HG03280 (cell line): ENCODE data around the gene PELI2.

Experiments used
- ATAC-seq: cut with Tn5 transposase; IDR thresholded peaks from one replicate; pipeline ENCODE4 v1.9.1; 2021; ENCODE audit warnings: mild to moderate bottlenecking, moderate library complexity; ENCODE audit not compliant: unreplicated experiment

PELI2 gene

DNA sequence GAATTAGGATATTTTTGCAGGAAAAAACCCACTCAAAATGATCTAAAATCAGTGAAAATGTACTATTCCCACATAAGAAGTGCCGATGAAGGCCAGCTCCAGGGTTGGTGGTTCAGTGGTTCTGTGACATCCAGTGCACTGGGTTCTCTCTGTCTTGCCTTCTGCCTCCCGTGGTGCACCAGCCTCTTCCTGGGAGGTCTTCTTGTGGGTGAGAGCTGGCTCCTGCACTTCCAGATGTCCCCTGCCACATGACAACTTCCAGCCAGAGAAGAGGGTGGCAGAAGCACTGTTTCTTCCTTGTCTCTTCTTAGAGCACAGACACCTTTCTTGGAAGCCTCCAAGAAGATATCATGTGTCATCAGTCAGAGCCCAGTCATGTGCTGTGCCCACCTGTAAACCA, 170.9 kb downstream of the PELI2 start:
- no peak for ATAC-seq

DNA sequence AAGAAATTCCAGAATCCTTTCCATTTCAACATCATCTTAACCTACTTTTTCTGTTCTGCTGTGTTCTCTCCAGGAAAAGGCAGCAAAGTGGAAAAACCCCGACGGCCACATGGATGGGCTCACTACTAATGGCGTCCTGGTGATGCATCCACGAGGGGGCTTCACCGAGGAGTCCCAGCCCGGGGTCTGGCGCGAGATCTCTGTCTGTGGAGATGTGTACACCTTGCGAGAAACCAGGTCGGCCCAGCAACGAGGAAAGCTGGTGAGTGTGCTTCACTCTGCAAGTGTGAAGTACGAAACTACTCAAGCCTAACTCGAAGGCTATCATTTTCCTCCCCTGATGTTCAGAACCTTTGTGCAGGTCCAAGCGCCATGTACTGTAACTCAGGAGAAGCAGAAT, 172.0 kb downstream of the PELI2 start:
- no peak for ATAC-seq

DNA sequence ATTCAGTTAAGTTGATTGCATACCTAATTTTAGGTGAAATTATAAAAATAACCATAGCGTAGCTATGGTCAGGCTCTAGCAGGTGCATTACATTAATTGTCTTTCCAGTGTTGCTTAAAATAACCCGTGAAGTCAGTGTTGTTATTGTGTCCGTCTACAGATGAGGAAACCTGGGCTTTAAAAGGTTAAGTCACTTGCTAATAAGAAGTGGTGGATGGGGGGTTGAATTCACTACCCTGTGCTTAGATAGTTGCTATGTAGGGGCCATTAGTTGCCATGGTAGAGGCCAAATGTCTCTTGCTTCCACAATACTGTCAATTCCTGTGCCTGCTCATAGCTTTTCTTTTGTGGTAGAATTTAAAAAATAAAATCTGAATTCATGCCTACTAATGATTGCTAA, 174.8 kb downstream of the PELI2 start:
- no peak for ATAC-seq

DNA sequence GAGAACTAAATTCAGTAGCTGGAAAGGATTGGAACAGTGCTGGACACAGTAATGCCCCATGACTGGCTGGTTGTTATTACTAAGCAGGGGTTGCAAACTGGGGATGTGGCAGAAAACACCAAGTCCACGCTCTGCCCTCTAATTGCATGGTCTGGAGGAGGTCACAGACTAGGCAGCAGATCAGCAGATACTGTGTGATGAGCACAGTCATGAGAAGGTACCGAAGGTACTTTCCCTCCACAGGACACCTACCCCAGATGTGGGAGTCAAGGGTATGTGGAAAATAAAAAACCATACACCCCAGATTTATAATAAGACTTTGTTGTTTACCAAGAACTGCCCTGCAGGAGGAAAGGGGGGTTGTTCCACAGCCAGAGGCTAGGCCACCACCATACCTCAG, 175.3 kb downstream of the PELI2 start:
- no peak for ATAC-seq

DNA sequence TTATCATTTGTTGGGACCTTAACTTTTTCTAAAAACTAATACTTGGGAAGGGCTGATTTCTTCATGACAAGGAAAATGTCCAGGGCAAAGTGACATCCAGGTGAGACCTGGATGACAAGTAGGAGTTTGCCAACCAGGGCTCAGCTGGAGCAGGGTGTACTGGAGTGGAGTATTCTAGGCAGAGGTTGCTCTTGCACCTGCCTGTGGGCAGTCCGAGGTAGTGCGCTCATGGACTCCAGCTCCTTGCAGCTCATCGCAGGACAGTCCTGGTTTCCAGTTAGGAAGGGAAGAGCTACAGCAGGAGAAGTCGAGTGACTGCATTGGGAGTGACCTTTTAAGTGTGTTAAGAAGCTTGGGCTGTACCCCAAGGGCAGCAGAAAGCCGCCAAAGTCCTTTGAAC, 175.9 kb downstream of the PELI2 start:
- no peak for ATAC-seq

DNA sequence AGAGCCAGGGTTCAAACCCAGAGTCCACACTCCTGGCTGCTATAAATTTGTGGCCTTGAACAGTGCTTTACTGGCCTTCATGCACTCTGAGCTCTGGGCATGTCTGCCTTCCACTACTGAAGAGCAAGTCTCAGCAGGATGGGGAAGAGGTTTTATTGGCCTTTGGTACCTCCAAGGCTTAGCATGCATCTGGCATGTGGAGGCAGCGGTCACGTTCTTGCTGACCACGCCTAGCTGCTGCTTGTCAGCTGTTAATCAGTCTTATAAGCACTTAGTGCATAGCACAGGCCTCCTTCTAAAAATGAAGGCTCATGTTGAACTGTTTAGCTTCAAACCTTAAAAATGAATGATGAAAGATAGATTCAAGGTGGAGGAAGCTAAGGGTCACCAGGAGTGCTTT, 177.5 kb downstream of the PELI2 start:
- ATAC-seq, result no peak

DNA sequence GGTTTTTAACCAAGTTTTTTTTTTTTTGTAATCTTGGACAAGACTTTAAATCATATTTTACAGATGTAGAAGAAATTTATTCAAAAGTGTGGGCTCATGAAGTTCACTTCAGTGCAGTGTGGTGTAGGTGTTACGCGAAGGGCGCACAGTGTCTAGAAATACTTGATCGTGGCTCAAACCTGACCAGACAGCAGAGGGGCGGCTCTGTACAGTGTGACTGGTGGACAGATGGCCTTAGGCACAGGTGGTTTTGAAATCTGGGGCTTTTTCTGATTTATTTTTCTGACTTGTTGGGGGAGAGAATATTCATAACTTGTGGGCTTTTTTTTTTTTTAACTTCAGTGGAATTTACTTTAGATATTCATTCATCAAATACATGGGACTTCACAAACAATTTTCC, 179.2 kb downstream of the PELI2 start:
- ATAC-seq, result no peak

DNA sequence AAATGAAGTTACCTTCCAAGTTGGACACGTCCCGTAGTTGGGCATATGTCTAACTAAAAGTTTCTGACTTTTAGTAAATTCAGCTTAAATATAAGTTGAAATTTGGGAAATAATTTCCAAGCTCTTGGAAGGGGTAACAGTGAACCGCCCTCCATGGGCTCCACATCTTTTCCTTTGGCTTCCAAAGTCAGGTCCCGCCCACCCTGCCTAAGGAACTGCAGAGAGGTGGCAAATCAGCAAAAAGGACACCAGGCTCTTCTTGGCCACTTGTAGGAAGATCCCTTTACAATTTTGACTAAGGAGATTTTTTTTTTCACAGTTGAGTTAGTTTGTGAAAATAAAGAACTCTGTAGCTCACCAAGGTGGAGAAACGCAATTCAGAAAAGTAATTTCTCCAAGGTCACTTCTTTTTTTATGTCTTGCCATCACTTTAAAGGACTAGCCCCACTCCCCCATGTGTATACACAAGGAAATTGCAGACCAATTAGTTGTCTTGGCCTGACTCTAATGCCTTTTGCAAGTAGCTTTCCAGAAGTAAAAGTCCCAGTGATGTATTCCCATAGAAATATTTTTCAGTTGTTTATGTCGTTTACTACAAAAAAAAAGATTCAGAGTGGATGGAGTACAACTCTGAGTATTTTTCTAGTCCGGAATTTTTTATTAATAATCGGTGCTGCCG, 181.2 kb downstream of the PELI2 start:
- ATAC-seq, result no peak

DNA sequence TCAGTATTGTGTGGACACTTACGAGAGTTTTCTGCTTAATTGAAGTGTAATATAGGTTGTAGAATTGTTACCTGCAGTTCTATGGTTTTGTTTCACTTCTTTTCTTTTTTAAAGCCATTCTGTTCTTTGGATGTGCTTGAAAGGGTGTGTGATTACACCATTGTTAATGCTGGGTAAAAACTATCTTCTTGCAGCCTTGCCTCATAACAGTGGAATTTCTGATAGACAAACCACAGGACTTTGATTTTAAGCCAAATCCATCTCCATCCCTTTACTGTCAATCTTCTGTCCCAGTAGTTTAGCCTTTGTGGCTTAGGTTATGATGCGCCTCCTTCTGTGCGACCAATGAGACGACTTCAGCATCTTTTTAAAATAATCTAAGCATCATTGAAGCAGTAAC, 182.3 kb downstream of the PELI2 start:
- ATAC-seq, result no peak

DNA sequence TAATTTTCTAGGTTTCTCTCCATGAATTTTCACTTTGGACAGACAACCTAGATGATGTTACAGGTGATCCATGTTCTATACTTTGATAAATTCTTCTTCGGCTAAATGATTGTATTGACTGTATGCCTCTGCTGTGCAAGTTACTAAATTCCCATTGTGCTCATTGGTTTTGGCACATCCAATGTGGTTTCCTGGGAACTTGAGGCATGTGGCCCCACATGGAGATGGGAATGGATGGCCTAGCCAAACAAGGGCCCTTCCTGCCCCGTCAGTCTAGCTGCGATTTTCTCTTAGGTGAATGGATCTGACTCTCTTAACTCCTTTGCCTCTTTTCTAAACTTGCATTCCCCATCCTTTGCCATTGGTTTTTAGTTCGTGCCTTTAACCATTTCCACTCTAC, 186.2 kb downstream of the PELI2 start:
- ATAC-seq, result no peak

DNA sequence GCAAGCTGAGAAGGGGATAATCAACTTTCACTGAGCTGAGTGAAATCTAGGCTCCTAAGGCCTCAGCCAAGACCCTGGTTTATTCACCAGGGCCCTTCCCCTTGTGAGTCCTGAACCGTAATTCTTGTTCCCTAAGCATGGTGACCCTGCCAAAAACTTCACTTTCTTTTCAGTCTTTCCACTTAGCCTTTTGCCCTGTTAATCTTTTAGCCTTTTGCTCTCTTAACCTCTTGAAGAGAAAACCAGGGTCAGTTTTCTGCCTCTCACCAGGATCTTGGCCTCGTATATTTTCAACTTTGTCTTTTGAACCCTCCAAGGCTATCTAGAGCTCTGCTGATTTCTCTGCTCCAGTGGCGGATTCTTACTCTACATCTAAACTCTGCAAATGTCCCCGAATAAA, 191.0 kb downstream of the PELI2 start:
- ATAC-seq, result no peak

DNA sequence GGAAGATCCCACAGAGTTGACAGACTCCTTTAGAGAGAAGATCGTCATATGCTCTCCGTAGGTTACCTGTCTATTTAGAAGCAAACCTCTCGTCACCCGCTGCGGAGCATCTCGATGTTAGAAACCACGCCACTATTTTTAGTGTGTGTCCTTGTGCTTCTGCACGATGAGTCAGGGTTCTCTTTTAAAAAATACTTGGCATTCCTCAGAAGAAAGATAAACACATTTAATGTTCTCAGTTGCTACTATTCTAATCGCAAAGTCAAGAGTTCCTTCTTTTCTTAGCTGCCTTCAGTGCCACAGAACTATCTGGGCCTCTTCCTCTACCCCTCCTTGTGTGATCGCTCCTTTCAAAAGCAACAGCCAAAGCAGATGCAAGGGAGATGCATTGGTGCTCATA, 192.4 kb downstream of the PELI2 start:
- no peak for ATAC-seq

DNA sequence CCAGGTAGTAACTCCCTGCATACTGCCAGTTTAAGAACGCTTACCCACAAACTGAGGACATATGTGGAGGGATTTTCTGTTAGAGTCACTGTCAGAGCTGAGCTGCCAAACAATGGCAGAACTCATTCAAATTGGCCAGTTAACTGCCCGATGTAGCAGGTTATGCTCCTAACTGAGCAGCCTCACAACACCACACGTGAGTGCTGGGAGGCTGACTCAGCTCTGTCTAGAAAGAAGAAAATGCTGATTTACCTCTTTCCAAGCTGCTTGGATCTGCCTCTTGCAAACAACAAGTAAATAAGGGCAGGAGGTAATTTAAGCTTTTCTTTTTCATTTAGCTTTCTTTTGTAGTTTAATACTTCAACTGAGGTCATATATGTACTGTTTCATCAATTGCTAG, 195.6 kb downstream of the PELI2 start:
- no peak for ATAC-seq

DNA sequence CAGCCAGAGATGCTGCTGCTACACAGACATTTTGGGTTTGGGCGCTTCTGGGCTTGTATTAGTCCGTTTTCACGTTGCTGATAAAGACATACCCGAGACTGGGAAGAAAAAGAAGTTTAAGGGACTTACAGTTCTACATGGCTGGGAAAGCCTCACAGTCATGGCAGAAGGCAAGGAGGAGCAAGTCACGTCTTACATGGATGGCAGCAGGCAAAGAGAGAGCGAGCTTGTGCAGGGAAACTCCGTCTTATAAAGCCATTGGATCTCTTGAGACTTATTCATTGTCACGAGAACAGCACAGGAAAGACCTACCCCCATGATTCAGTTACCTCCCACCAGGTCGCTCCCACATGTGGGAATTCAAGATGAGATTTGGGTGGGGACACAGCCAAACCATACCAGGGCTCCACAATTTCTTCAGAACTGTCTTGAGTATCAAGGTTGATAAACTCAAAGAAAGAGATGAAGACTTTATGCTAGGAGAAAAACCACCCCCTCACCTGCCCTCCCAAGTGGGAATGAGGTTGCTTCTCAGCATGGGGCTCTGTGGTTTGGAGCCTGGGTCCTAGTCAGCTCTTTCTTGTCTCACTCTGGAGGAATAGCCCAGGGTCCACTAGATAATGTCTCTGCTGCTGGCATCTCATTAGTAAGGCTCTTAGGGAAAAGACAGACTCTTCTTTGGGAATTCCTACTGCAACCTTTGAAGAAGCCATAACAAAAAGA, 200.3 kb downstream of the PELI2 start:
- ATAC-seq, result no peak

DNA sequence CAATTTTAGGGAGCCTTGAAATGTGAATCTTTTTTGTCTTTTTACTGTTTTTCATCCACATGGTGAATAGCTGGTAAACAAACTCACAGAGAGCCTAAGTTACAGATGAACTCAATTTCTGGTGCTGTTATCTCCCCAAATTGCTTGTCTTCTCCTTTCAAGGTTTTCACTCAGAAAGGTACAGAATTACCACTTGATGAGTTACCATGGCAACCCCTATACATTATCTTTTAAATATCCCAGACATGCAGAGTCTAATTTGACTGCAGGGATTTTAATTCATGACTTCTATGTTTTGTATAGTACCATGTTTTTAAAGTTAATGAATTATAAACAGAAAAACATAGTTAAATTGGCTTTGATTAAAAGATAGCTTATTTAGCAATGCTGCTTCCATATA, 203.7 kb downstream of the PELI2 start:
- ATAC-seq, result no peak

DNA sequence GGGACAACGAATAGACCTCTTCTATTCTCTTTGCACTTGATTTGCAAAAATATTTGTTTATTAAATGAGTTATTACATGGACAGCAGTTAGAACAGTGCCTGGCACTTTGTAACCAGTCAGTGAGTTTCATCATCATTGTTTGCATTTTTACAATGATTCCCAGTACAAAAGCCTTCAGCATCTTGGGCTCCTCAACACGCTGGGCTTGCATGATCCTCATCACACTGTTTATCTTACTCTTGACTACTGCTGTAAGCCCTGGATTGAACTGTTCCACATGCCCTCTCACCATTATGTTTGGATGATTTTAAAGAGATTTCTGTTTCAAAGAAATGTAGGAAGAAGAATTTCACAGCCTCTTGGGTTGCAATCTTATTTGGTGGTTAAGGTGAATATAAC, 204.3 kb downstream of the PELI2 start:
- ATAC-seq, result no peak

DNA sequence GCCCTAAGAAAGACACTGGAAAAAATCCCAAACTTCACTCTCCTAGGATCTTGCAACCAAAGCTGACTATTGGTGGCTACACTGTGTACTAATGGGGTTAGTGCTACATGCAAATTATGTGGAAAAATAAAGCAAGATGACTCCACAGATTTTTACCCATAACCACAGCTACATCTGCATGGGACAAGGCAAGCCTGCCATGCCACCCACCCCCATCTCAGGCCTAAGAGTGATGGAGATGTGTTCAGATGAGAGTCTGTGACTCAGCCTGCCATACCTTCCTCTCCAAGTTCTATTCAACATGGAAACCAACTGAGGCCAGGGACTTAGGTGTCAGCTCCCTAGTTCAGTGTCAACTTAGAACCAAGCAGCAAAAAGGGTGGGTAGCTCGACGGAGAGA, 206.2 kb downstream of the PELI2 start:
- no peak for ATAC-seq

DNA sequence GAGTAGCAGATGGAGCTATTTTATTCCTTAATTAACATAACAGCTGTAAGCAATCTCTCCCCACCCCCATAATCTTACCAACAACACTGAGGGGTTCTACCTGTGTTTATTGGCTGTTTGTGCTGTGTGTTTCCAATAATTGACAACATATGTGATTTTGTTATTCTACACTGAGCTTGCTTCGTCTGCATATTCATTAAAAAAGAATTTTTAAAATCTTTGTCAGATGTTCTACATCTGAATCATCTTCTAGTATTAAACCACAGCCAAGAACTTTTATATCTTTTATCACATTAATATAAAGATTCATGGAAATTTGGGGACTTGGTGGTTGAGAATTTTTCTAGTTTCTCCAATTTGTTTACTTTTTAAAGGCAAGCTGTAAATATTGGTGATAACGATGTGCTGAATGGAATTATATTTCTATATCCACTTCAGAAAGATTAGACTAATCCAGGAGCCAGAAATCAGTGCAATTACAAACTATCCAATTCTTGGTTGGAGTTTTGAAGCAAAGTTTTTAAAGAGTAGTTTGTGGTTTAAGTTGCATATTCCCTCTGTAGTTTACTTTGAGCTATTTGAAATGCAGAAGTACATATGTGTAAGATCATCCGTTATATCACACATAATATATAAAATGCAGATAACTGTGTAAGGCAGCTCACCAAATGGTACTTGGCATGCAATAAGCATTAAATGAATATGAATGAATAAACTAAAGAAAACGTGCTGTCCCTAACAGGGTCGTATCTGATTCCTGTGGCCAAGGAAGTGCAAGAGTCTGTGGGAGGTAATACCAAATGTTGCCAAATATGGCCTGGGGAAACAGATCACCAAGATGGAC, 206.9 kb downstream of the PELI2 start:
- no peak for ATAC-seq

DNA sequence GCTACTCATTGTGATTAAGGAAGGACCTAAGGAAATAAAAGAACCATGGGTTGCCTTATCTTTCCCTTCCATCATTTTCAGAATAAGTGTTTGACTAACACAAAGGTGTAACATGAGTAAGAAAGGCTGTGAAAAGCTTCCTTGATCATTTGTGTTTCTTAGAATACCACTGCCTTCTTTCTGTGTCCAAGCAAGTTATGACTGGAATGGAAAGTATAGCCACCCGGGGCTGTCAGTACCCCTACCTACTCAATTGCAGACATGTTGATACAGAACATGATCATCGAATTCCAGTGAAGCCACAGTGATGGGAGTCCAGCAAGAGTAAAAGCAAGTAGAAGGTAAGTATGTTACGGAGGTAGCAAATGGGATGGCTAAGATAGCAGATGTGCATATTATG, 209.8 kb downstream of the PELI2 start:
- no peak for ATAC-seq

DNA sequence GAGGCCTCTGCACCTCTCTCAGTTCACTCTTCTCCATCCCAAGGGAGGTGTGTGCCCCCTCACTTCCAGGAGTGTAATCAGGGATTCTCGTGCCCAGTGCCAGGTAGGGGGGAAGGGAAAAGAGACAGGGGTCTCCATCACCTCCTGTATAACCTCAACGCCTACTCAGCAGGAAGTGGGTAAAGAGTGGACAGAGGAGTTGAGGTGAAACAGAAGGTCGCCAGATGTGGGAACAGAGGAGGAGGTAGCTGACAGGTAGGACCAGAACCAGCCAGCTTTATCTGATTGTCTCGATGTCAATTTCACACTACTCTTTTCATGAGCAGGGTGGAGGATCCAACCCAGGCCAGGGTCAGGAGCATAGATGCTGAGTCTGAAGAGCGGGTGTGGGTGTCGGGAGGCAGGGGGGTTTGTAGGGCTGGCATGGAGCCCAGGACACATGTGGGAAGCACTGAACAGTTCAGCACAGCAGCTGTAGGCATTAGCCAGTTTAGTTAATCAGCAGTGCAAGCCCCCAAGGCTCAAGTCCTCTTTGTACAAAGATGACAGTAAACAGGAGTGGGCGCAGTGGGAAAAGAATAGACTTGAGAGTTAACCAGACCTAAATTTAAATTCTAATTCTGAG, 213.5 kb downstream of the PELI2 start:
- ATAC-seq, result no peak
